ENCODE measurements around the gene MRPL42. TPM values are rescaled to one million over a fixed set of nuclear protein-coding genes. Genes with fewer than 3 reads are reported as not detected.

The MRPL42 gene
- polyA plus RNA-seq, 2 donors: 24.6 to 33.4 TPM

GRCh38 chr12:93461503-93461902 is 5.8 kb upstream of the MRPL42 start:
- Histone ChIP-seq H3K4me3 (ENCODE audit: low read depth in 1 of 2, low read length in 2 of 2) (no peak overlapping the region), H3K36me3 (ENCODE audit: control insufficient read depth in 2 of 2, insufficient read depth in 2 of 2, low read length in 1 of 2) (no peaks in the 10 kb centered on the region), H3K27me3 (ENCODE audit: control insufficient read depth in 1 of 2, insufficient read depth in 2 of 2, low read length in 2 of 2) (no peaks in the 10 kb centered on the region), H3K4me1 (ENCODE audit: control insufficient read depth in 2 of 2, insufficient read depth in 2 of 2, low read length in 1 of 2) (no peaks in the 10 kb centered on the region), H3K9me3 (ENCODE audit: control insufficient read depth in 2 of 2, insufficient read depth in 1 of 2, low read depth in 1 of 2, low read length in 1 of 2) (no peaks in the 10 kb centered on the region), H3K27ac (ENCODE audit: low read depth in 2 of 2, low read length in 1 of 2) (no peak overlapping the region)
- WGBS, 2 donors: 77 to 92% methylated on average over 3 of the region's 3 CpGs

- H3K27me3 ChIP-seq (ENCODE audit: control insufficient read depth in 1 of 2, insufficient read depth in 2 of 2, low read length in 2 of 2): no peaks in the 10 kb centered on the region
- H3K4me1 ChIP-seq (ENCODE audit: control insufficient read depth in 2 of 2, insufficient read depth in 2 of 2, low read length in 1 of 2): no peaks in the 10 kb centered on the region
- no peak overlapping the region for H3K4me3 ChIP-seq (ENCODE audit: low read depth in 1 of 2, low read length in 2 of 2)
- H3K36me3 ChIP-seq (ENCODE audit: control insufficient read depth in 2 of 2, insufficient read depth in 2 of 2, low read length in 1 of 2): no peaks in the 10 kb centered on the region
- WGBS, 2 donors: 95 to 96% methylated on average over 5 of the region's 5 CpGs
- no peaks in the 10 kb centered on the region for H3K9me3 ChIP-seq (ENCODE audit: control insufficient read depth in 2 of 2, insufficient read depth in 1 of 2, low read depth in 1 of 2, low read length in 1 of 2)
- H3K27ac ChIP-seq (ENCODE audit: low read depth in 2 of 2, low read length in 1 of 2): no peak overlapping the region
Observed at GRCh38 chr12:93465841-93466240, 1.5 kb upstream of the MRPL42 start.

GRCh38 chr12:93466625-93467350 is 526 bp upstream of the MRPL42 start:
- no peaks in the 10 kb centered on the region for H3K36me3 ChIP-seq (ENCODE audit: control insufficient read depth in 2 of 2, insufficient read depth in 2 of 2, low read length in 1 of 2)
- no peaks in the 10 kb centered on the region for H3K9me3 ChIP-seq (ENCODE audit: control insufficient read depth in 2 of 2, insufficient read depth in 1 of 2, low read depth in 1 of 2, low read length in 1 of 2)
- H3K4me1 ChIP-seq (ENCODE audit: control insufficient read depth in 2 of 2, insufficient read depth in 2 of 2, low read length in 1 of 2): no peaks in the 10 kb centered on the region
- WGBS, 2 donors: 90 to 92% methylated on average over 9 of the region's 9 CpGs
- H3K4me3 ChIP-seq (ENCODE audit: low read depth in 1 of 2, low read length in 2 of 2): peak overlapping the region in 1 of 2 donors; percentile 86
- peak overlapping the region in 1 of 2 donors; percentile 93 for H3K27ac ChIP-seq (ENCODE audit: low read depth in 2 of 2, low read length in 1 of 2)
- H3K27me3 ChIP-seq (ENCODE audit: control insufficient read depth in 1 of 2, insufficient read depth in 2 of 2, low read length in 2 of 2): no peaks in the 10 kb centered on the region

GRCh38 chr12:93468008-93468371 is 676 bp downstream of the MRPL42 start:
- Histone ChIP-seq H3K4me1 (ENCODE audit: control insufficient read depth in 2 of 2, insufficient read depth in 2 of 2, low read length in 1 of 2) (no peaks in the 10 kb centered on the region), H3K4me3 (ENCODE audit: low read depth in 1 of 2, low read length in 2 of 2) (peak overlapping the region; percentile 72 to 86), H3K9me3 (ENCODE audit: control insufficient read depth in 2 of 2, insufficient read depth in 1 of 2, low read depth in 1 of 2, low read length in 1 of 2) (no peaks in the 10 kb centered on the region), H3K27ac (ENCODE audit: low read depth in 2 of 2, low read length in 1 of 2) (peak overlapping the region; percentile 89 to 93), H3K36me3 (ENCODE audit: control insufficient read depth in 2 of 2, insufficient read depth in 2 of 2, low read length in 1 of 2) (no peaks in the 10 kb centered on the region), H3K27me3 (ENCODE audit: control insufficient read depth in 1 of 2, insufficient read depth in 2 of 2, low read length in 2 of 2) (no peaks in the 10 kb centered on the region)
- 6% methylated on average over 7 of the region's 7 CpGs for WGBS, 2 donors

- no peak overlapping the region for H3K27ac ChIP-seq (ENCODE audit: low read depth in 2 of 2, low read length in 1 of 2)
- H3K9me3 ChIP-seq (ENCODE audit: control insufficient read depth in 2 of 2, insufficient read depth in 1 of 2, low read depth in 1 of 2, low read length in 1 of 2): no peaks in the 10 kb centered on the region
- no peaks in the 10 kb centered on the region for H3K27me3 ChIP-seq (ENCODE audit: control insufficient read depth in 1 of 2, insufficient read depth in 2 of 2, low read length in 2 of 2)
- no peaks in the 10 kb centered on the region for H3K36me3 ChIP-seq (ENCODE audit: control insufficient read depth in 2 of 2, insufficient read depth in 2 of 2, low read length in 1 of 2)
- no peaks in the 10 kb centered on the region for H3K4me1 ChIP-seq (ENCODE audit: control insufficient read depth in 2 of 2, insufficient read depth in 2 of 2, low read length in 1 of 2)
- no peak overlapping the region for H3K4me3 ChIP-seq (ENCODE audit: low read depth in 1 of 2, low read length in 2 of 2)
Observed at GRCh38 chr12:93469386-93469785, 2.1 kb downstream of the MRPL42 start.

- H3K36me3 ChIP-seq (ENCODE audit: control insufficient read depth in 2 of 2, insufficient read depth in 2 of 2, low read length in 1 of 2): peaks cover 2 to 5% of the 10 kb centered on the region in 2 donors
- H3K9me3 ChIP-seq (ENCODE audit: control insufficient read depth in 2 of 2, insufficient read depth in 1 of 2, low read depth in 1 of 2, low read length in 1 of 2): no peaks in the 10 kb centered on the region
- H3K4me3 ChIP-seq (ENCODE audit: low read depth in 1 of 2, low read length in 2 of 2): no peak overlapping the region
- H3K4me1 ChIP-seq (ENCODE audit: control insufficient read depth in 2 of 2, insufficient read depth in 2 of 2, low read length in 1 of 2): no peaks in the 10 kb centered on the region
- no peak overlapping the region for H3K27ac ChIP-seq (ENCODE audit: low read depth in 2 of 2, low read length in 1 of 2)
- no peaks in the 10 kb centered on the region for H3K27me3 ChIP-seq (ENCODE audit: control insufficient read depth in 1 of 2, insufficient read depth in 2 of 2, low read length in 2 of 2)
Observed at GRCh38 chr12:93476555-93476954, 9.2 kb downstream of the MRPL42 start.

GRCh38 chr12:93482721-93483120 is 15.4 kb downstream of the MRPL42 start:
- Histone ChIP-seq H3K27ac (ENCODE audit: low read depth in 2 of 2, low read length in 1 of 2) (no peak overlapping the region), H3K9me3 (ENCODE audit: control insufficient read depth in 2 of 2, insufficient read depth in 1 of 2, low read depth in 1 of 2, low read length in 1 of 2) (no peaks in the 10 kb centered on the region), H3K4me1 (ENCODE audit: control insufficient read depth in 2 of 2, insufficient read depth in 2 of 2, low read length in 1 of 2) (no peaks in the 10 kb centered on the region), H3K4me3 (ENCODE audit: low read depth in 1 of 2, low read length in 2 of 2) (no peak overlapping the region), H3K36me3 (ENCODE audit: control insufficient read depth in 2 of 2, insufficient read depth in 2 of 2, low read length in 1 of 2) (peaks cover 5 to 16% of the 10 kb centered on the region in 2 donors), H3K27me3 (ENCODE audit: control insufficient read depth in 1 of 2, insufficient read depth in 2 of 2, low read length in 2 of 2) (no peaks in the 10 kb centered on the region)
- 97 to 100% methylated on average over 5 of the region's 5 CpGs for WGBS, 2 donors

GRCh38 chr12:93483151-93483807 is 16.0 kb downstream of the MRPL42 start:
- Histone ChIP-seq H3K4me1 (ENCODE audit: control insufficient read depth in 2 of 2, insufficient read depth in 2 of 2, low read length in 1 of 2) (no peaks in the 10 kb centered on the region), H3K36me3 (ENCODE audit: control insufficient read depth in 2 of 2, insufficient read depth in 2 of 2, low read length in 1 of 2) (peaks cover 5 to 14% of the 10 kb centered on the region in 2 donors), H3K4me3 (ENCODE audit: low read depth in 1 of 2, low read length in 2 of 2) (no peak overlapping the region), H3K27me3 (ENCODE audit: control insufficient read depth in 1 of 2, insufficient read depth in 2 of 2, low read length in 2 of 2) (no peaks in the 10 kb centered on the region), H3K9me3 (ENCODE audit: control insufficient read depth in 2 of 2, insufficient read depth in 1 of 2, low read depth in 1 of 2, low read length in 1 of 2) (no peaks in the 10 kb centered on the region), H3K27ac (ENCODE audit: low read depth in 2 of 2, low read length in 1 of 2) (no peak overlapping the region)
- 89 to 91% methylated on average over 4 of the region's 4 CpGs for WGBS, 2 donors

- Histone ChIP-seq H3K27ac (ENCODE audit: low read depth in 2 of 2, low read length in 1 of 2) (no peak overlapping the region), H3K27me3 (ENCODE audit: control insufficient read depth in 1 of 2, insufficient read depth in 2 of 2, low read length in 2 of 2) (no peaks in the 10 kb centered on the region), H3K9me3 (ENCODE audit: control insufficient read depth in 2 of 2, insufficient read depth in 1 of 2, low read depth in 1 of 2, low read length in 1 of 2) (no peaks in the 10 kb centered on the region), H3K4me1 (ENCODE audit: control insufficient read depth in 2 of 2, insufficient read depth in 2 of 2, low read length in 1 of 2) (no peaks in the 10 kb centered on the region), H3K36me3 (ENCODE audit: control insufficient read depth in 2 of 2, insufficient read depth in 2 of 2, low read length in 1 of 2) (peaks cover 5 to 14% of the 10 kb centered on the region in 2 donors), H3K4me3 (ENCODE audit: low read depth in 1 of 2, low read length in 2 of 2) (no peak overlapping the region)
- WGBS, 2 donors: 69 to 73% methylated on average over 8 of the region's 8 CpGs
Observed at GRCh38 chr12:93484315-93484981, 17.1 kb downstream of the MRPL42 start.

Data from esophagus (tissue), 2 donors.